ENCODE measurements around the gene IRX2.

Gene IRX2

DNA sequence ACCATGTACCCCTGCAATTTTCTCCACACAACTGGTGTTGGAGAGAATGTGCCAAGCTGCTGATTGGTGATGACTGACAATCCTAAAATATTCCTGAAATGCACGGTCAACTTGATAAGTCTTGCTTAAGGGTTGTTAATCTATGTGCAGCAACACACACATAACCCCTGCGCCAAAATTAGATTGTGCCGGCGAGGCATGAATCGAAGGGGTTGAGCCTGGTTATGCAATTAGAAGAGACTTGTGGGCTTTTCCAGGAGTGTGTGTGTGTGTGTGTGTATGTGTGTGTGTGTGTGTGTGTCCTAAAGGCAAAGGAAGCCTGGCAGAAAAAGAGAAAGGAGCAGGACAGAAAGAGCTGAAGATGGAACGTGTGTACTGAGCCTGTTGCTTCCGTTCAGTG, 22.3 kb downstream of the IRX2 start:
- TF ChIP-seq, protein P1, sequence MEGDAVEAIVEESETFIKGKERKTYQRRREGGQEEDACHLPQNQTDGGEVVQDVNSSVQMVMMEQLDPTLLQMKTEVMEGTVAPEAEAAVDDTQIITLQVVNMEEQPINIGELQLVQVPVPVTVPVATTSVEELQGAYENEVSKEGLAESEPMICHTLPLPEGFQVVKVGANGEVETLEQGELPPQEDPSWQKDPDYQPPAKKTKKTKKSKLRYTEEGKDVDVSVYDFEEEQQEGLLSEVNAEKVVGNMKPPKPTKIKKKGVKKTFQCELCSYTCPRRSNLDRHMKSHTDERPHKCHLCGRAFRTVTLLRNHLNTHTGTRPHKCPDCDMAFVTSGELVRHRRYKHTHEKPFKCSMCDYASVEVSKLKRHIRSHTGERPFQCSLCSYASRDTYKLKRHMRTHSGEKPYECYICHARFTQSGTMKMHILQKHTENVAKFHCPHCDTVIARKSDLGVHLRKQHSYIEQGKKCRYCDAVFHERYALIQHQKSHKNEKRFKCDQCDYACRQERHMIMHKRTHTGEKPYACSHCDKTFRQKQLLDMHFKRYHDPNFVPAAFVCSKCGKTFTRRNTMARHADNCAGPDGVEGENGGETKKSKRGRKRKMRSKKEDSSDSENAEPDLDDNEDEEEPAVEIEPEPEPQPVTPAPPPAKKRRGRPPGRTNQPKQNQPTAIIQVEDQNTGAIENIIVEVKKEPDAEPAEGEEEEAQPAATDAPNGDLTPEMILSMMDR (conservative IDR thresholded peaks at IDR 0.05; ENCODE audit: control insufficient read depth, insufficient read depth, low read depth, low read length) = no peak
- no peak for DNase-seq (ENCODE audit: low read depth)

DNA sequence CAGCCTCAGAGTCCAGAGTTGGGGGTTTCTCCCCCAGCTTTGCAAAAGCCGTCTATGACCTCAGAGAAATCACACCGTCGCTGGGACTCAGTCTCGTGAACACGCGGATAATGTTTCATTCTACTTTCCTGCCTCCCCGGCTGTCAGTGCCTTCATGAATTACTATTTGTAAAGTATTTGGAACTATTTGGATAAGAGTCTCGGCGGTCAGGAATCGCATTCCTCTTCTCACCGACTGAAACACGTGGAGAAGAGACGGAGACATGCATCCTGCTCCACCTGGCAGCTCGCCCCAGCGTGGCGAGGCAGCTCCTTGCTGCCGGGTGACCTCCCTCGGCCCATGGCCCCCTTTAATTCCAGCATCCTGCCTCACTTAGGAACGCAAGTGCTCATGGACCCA, 23.9 kb downstream of the IRX2 start:
- TF ChIP-seq, protein P1 (conservative IDR thresholded peaks at IDR 0.05; ENCODE audit: control insufficient read depth, insufficient read depth, low read depth, low read length) = no peak

More for the DNA sequence above, 22.3 kb downstream of the IRX2 start:
- no peak overlapping the region for H3K4me3 ChIP-seq (ENCODE audit: control insufficient read depth, low read depth, low read length)

DNA sequence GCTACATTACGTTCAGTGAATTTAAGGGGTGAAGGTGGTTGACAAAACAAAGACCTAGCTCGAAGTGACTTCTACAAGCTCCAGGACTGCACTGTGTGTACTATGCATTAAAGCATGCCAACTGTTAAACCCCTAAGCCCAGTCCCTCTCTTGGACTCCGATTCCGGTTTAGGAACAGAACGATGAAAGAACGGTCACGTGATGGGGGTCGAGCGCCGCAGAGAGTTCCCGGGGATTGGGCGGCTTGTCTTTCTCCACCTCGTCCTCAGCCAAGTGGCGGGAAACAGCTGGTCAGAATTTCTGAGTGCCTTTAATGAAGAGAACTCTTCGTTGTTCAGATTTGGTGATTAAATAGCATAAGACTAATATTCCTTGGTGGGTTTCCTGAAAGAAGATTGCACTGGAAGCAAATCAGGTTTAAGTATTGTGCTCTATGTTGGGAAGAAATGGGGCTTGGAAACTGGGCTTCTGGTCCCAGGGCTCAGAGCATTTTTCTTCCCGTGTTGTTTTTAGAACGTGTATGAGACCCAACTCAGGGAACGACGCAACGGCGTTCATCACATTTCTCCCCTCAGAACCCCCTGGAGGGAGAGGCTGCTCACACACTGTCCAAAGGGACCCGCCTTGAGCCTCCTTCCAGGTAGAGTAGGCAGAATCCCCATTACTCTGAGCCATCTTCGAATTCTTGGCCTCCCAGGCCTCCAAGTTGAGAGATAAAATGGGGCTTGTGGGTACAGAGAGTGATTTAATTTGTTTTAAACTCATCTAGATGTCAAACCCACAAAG, 25.3 kb downstream of the IRX2 start:
- no peak overlapping the region for H3K4me3 ChIP-seq (ENCODE audit: control insufficient read depth, low read depth, low read length)
- no peak for DNase-seq (ENCODE audit: low read depth)
- TF ChIP-seq, protein P1 (conservative IDR thresholded peaks at IDR 0.05; ENCODE audit: control insufficient read depth, insufficient read depth, low read depth, low read length) = no peak

More for the DNA sequence above, 23.9 kb downstream of the IRX2 start:
- no peak for DNase-seq (ENCODE audit: low read depth)
- no peak overlapping the region for H3K4me3 ChIP-seq (ENCODE audit: control insufficient read depth, low read depth, low read length)

DNA sequence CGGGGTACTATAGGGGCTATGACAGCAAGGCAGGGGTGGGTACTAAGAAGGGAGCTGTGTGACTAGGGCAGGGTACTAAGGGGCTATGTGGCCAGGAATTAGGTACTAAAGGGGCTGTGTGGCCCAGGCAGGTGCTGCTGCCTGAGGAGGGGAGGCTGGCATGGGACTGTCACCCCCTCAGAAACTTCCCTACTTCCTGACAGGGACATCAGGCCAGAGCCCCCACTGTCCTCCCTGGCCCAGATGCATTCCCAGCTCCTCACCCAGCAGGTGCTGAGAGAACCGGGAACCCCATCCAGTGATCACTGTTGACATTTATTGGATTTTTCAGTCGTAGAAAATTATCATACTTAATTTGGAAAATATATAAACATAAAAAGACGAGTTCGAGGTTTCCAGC, 26.6 kb downstream of the IRX2 start:
- TF ChIP-seq, protein P1 (conservative IDR thresholded peaks at IDR 0.05; ENCODE audit: control insufficient read depth, insufficient read depth, low read depth, low read length) = no peak
- DNase-seq (ENCODE audit: low read depth) = no peak
- H3K4me3 ChIP-seq (ENCODE audit: control insufficient read depth, low read depth, low read length) = no peak overlapping the region

DNA sequence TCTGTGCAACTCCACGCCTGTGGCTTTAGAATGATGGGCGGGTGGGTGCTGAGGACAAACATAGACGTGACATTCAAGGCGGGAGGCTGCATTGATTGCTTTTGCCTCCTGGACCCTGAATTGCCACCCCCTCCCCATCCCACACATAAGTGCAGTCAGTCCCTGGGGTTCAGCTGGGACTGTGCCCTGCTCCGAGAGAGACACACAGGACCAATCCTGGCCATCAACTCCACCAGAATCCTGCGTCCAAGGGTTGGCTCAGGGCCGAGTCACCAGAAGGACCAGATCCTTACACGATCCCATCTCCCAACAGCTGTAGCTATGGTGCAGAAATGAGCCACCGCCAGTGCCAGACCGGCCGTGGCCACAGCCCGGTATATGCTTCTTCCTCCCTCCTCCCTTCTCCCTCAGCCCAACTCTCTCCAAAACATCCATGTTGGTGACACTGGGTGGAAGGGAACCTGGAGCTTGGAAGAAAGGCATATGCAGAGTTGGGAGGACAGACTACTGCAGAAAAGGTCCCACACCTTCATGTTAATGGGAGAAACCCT, 27.4 kb downstream of the IRX2 start:
- TF ChIP-seq, protein P1 (conservative IDR thresholded peaks at IDR 0.05; ENCODE audit: control insufficient read depth, insufficient read depth, low read depth, low read length) = no peak
- H3K4me3 ChIP-seq (ENCODE audit: control insufficient read depth, low read depth, low read length) = no peak overlapping the region
- DNase-seq (ENCODE audit: low read depth) = no peak

DNA sequence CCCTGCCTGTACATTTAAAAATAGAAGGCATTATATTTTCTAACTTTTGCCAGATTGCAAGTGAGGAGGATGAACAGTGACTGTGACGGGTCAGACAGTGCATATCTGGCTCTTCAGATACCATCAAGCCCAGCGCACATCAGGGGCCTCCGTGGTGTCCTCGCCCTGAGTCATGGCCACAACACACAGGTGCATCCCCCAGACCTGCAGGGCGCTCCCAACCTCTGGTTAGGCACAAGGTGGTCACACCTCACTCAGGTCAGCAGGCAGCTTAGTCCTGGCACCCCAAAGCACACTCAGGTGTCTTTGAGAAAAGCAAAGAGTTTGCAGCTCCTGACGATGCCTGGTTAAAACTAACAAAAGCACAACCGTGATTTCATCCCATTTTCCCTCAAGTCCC, 28.6 kb downstream of the IRX2 start:
- no peak overlapping the region for H3K4me3 ChIP-seq (ENCODE audit: control insufficient read depth, low read depth, low read length)
- no peak for DNase-seq (ENCODE audit: low read depth)
- TF ChIP-seq, protein P1 (conservative IDR thresholded peaks at IDR 0.05; ENCODE audit: control insufficient read depth, insufficient read depth, low read depth, low read length) = no peak
